Lower leg skin (tissue), 3 donors: ENCODE results near the gene GALNT3.

Experiments used
- CTCF ChIP-seq, 3 donors: fragments of 450-650 bp; IDR thresholded peaks; one replicate each; pipeline ENCODE4 v1.5.1; 2016; ENCODE audit warnings: antibody characterized with exemption in 3 of 3, mild to moderate bottlenecking in 3 of 3, moderate library complexity in 2 of 3
- POLR2A ChIP-seq, 2 donors: fragments of 450-650 bp; IDR thresholded peaks; one replicate each; pipeline ENCODE4 v1.6.1; 2016 to 2017; ENCODE audit warnings: antibody characterized with exemption in 2 of 2, mild to moderate bottlenecking in 1 of 2, moderate library complexity in 1 of 2

GRCh38 chr2:165801176-165801575 is 7.1 kb upstream of the GALNT3 start:
- TF ChIP-seq POLR2A (IDR thresholded peaks at IDR 0.05) (no peak), CTCF (IDR thresholded peaks at IDR 0.05) (no peak)
